ENCODE measurements around the gene MCM7. TPM values are rescaled to one million over a fixed set of nuclear protein-coding genes. Genes with fewer than 3 reads are reported as not detected.
A peak's percentile ranks its signal among the peaks of the same experiment; 100 is the strongest.

The MCM7 gene
- total and polyA plus RNA-seq, 2 of the 13 experiments (the other 11 are each of a cell fraction or from before 2014, with no cell fraction given): 84.5 to 214 TPM

- no peak for TF ChIP-seq ZNF432 (CRISPR knock-in tag; IDR thresholded peaks at IDR 0.05; ENCODE audit: borderline replicate concordance)
- no peak for TF ChIP-seq JUN (CRISPR knock-in tag; IDR thresholded peaks at IDR 0.05)
- no peak for TF ChIP-seq ZNF24 (IDR thresholded peaks at IDR 0.05)
- TF ChIP-seq ERF (CRISPR knock-in tag; IDR thresholded peaks at IDR 0.05): peak; percentile 93
- TF ChIP-seq, protein P1, sequence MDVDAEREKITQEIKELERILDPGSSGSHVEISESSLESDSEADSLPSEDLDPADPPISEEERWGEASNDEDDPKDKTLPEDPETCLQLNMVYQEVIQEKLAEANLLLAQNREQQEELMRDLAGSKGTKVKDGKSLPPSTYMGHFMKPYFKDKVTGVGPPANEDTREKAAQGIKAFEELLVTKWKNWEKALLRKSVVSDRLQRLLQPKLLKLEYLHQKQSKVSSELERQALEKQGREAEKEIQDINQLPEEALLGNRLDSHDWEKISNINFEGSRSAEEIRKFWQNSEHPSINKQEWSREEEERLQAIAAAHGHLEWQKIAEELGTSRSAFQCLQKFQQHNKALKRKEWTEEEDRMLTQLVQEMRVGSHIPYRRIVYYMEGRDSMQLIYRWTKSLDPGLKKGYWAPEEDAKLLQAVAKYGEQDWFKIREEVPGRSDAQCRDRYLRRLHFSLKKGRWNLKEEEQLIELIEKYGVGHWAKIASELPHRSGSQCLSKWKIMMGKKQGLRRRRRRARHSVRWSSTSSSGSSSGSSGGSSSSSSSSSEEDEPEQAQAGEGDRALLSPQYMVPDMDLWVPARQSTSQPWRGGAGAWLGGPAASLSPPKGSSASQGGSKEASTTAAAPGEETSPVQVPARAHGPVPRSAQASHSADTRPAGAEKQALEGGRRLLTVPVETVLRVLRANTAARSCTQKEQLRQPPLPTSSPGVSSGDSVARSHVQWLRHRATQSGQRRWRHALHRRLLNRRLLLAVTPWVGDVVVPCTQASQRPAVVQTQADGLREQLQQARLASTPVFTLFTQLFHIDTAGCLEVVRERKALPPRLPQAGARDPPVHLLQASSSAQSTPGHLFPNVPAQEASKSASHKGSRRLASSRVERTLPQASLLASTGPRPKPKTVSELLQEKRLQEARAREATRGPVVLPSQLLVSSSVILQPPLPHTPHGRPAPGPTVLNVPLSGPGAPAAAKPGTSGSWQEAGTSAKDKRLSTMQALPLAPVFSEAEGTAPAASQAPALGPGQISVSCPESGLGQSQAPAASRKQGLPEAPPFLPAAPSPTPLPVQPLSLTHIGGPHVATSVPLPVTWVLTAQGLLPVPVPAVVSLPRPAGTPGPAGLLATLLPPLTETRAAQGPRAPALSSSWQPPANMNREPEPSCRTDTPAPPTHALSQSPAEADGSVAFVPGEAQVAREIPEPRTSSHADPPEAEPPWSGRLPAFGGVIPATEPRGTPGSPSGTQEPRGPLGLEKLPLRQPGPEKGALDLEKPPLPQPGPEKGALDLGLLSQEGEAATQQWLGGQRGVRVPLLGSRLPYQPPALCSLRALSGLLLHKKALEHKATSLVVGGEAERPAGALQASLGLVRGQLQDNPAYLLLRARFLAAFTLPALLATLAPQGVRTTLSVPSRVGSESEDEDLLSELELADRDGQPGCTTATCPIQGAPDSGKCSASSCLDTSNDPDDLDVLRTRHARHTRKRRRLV (CRISPR knock-in tag; IDR thresholded peaks at IDR 0.05): peak; percentile 57; the same call in 1 of the 2 replicates
- TF ChIP-seq, protein P2, sequence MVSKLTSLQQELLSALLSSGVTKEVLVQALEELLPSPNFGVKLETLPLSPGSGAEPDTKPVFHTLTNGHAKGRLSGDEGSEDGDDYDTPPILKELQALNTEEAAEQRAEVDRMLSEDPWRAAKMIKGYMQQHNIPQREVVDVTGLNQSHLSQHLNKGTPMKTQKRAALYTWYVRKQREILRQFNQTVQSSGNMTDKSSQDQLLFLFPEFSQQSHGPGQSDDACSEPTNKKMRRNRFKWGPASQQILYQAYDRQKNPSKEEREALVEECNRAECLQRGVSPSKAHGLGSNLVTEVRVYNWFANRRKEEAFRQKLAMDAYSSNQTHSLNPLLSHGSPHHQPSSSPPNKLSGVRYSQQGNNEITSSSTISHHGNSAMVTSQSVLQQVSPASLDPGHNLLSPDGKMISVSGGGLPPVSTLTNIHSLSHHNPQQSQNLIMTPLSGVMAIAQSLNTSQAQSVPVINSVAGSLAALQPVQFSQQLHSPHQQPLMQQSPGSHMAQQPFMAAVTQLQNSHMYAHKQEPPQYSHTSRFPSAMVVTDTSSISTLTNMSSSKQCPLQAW (CRISPR knock-in tag; IDR thresholded peaks at IDR 0.05): 0 out of 2 replicates have a peak, but pooled peaks have one; percentile 45
- no peak for TF ChIP-seq ARNT (IDR thresholded peaks at IDR 0.05)
- no peak for TF ChIP-seq JDP2 (CRISPR knock-in tag; IDR thresholded peaks at IDR 0.05; ENCODE audit: borderline replicate concordance)
- TF ChIP-seq ZKSCAN8 (CRISPR knock-in tag; IDR thresholded peaks at IDR 0.05; ENCODE audit: borderline replicate concordance): no peak
- no peak for TF ChIP-seq ZNF468 (CRISPR knock-in tag; IDR thresholded peaks at IDR 0.05)
- TF ChIP-seq ZNF616 (CRISPR knock-in tag; IDR thresholded peaks at IDR 0.05; ENCODE audit: low read depth): no peak
- TF ChIP-seq BORCS8-MEF2B (CRISPR knock-in tag; IDR thresholded peaks at IDR 0.05): no peak
- TF ChIP-seq RBFOX2 (IDR thresholded peaks at IDR 0.05; ENCODE audit: low read depth, low read length): peak; percentile 83
- no peak for TF ChIP-seq PCBP2 (optimal IDR thresholded peaks at IDR 0.05; ENCODE audit: low read depth, low read length, poor library complexity, severe bottlenecking)
- no peak for TF ChIP-seq SP1 (IDR thresholded peaks at IDR 0.05)
- peak; percentile 92 for TF ChIP-seq SP1 (CRISPR knock-in tag; IDR thresholded peaks at IDR 0.05)
- TF ChIP-seq ZMYM4 (CRISPR knock-in tag; IDR thresholded peaks at IDR 0.05): peak; percentile 89
- peak; percentile 64; the same call in 1 of the 2 replicates for TF ChIP-seq GMEB1 (CRISPR knock-in tag; IDR thresholded peaks at IDR 0.05; ENCODE audit: borderline replicate concordance)
- TF ChIP-seq ISL2 (CRISPR knock-in tag; IDR thresholded peaks at IDR 0.05): peak; percentile 42; the same call in 1 of the 2 replicates
- TF ChIP-seq, protein P3, sequence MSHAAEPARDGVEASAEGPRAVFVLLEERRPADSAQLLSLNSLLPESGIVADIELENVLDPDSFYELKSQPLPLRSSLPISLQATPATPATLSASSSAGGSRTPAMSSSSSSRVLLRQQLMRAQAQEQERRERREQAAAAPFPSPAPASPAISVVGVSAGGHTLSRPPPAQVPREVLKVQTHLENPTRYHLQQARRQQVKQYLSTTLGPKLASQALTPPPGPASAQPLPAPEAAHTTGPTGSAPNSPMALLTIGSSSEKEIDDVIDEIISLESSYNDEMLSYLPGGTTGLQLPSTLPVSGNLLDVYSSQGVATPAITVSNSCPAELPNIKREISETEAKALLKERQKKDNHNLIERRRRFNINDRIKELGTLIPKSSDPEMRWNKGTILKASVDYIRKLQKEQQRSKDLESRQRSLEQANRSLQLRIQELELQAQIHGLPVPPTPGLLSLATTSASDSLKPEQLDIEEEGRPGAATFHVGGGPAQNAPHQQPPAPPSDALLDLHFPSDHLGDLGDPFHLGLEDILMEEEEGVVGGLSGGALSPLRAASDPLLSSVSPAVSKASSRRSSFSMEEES (CRISPR knock-in tag; IDR thresholded peaks at IDR 0.05): peak; percentile 93
Observed at GRCh38 chr7:100148559-100149328, 47.5 kb upstream of the MCM7 start, which contains the start of gene LAMTOR4 (continued).

All from HepG2 (cell line).